GM19468 (cell line): ENCODE results near the gene SKAP1.
"Not testable (repeated sequence)": the region's sequence is repeated elsewhere in the genome, so short reads cannot be mapped to it uniquely, and the experiment has no call there.

ENCODE experiments used
- ATAC-seq: cut with Tn5 transposase; IDR thresholded peaks from one replicate; pipeline ENCODE4 v1.9.1; 2021; ENCODE audit warnings: mild to moderate bottlenecking, moderate library complexity, moderate number of reproducible peaks; ENCODE audit not compliant: unreplicated experiment; ENCODE audit errors: extremely low read depth

The SKAP1 gene

DNA sequence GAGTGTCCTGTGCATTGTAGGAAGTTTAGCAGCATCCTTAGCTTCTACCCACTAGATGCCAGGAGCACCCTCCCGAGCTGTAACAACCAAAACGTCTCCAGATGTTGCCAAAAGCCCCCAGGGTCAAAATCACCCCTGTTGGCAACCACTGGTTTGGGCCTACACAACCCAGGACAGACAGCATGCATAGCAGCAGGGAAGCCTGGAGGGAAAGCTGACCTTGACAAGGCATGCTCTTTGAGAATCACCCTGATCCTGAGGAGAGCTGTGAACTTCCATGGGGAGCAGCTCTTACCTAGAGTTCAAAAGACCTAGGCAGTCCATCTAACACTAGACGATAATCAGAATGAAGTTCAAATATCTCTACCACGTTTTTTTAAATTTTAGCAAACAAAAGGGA lies 9.2 kb downstream of the SKAP1 start:
- no peak for ATAC-seq

DNA sequence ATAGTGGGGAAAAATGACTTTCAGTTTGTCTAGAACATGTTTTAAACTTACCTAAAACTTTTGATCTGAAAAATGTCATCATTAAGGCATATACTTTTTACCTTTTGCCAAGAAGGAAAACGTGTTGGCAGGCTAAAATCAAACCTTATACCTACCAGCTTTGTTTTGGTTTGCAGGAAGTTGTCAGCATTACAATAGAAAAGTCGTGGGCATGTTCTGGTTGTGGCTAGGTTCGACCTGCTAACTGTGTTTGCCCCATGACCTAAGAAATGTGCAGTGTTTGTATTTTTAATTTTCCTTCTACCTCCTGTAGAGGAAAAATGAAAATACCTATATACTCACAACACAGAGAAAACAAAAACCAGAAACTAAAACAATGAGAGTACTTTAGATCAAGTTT lies 13.0 kb downstream of the SKAP1 start:
- ATAC-seq = no peak

GRCh38 chr17:48413613-48414405 lies 16.2 kb downstream of the SKAP1 start:
- no peak for ATAC-seq

- ATAC-seq = no peak
Measured at GRCh38 chr17:48412841-48413240, 17.2 kb downstream of the SKAP1 start.

GRCh38 chr17:48410821-48411220 lies 19.2 kb downstream of the SKAP1 start:
- not testable (repeated sequence) for ATAC-seq

- ATAC-seq = no peak
Measured at GRCh38 chr17:48409607-48410006, 20.4 kb downstream of the SKAP1 start.

- ATAC-seq = no peak
Measured at GRCh38 chr17:48406936-48407567, 23.0 kb downstream of the SKAP1 start.

DNA sequence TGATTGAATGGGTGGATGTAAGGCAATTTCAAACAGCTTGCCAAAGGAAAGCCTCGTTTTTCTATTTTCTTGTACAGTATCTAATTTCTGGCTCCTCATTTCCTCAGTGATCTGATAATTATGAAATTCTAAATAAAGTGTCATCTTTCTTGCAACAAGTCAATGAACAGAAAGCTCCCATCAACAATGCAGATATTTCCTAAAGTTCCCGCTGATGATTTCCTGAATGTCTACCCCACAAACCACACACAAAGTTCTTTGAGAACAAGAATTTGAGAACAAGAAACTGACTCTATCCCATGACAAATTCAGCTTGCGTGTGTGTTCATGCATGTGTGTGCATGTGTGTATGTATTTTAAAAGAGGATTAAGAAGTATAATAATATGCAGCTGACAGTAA lies 35.2 kb downstream of the SKAP1 start:
- no peak for ATAC-seq

- ATAC-seq = no peak
Measured at GRCh38 chr17:48393283-48393682, 36.7 kb downstream of the SKAP1 start.

GRCh38 chr17:48392857-48393256 lies 37.2 kb downstream of the SKAP1 start:
- no peak for ATAC-seq

- ATAC-seq = no peak
Measured at GRCh38 chr17:48391444-48391843, 38.6 kb downstream of the SKAP1 start.

DNA sequence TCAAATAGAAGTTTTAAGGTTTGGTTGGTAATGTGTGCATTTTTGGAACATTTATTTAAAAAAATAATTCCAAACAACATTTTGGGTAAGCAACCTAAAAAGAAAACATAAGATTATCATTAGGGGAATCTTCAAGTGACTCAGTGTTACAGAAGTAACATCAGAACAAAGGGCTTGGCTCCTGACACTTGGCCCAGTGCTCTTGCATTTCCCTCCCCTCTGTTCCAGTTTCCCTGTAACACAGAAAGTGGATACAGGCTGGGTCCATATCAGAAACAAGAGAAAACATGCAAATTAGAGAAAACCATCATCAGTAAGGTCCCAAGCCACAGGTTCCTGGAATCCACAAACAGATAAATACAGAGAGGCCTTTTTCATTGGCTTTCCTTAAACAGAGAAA lies 40.1 kb downstream of the SKAP1 start:
- no peak for ATAC-seq

DNA sequence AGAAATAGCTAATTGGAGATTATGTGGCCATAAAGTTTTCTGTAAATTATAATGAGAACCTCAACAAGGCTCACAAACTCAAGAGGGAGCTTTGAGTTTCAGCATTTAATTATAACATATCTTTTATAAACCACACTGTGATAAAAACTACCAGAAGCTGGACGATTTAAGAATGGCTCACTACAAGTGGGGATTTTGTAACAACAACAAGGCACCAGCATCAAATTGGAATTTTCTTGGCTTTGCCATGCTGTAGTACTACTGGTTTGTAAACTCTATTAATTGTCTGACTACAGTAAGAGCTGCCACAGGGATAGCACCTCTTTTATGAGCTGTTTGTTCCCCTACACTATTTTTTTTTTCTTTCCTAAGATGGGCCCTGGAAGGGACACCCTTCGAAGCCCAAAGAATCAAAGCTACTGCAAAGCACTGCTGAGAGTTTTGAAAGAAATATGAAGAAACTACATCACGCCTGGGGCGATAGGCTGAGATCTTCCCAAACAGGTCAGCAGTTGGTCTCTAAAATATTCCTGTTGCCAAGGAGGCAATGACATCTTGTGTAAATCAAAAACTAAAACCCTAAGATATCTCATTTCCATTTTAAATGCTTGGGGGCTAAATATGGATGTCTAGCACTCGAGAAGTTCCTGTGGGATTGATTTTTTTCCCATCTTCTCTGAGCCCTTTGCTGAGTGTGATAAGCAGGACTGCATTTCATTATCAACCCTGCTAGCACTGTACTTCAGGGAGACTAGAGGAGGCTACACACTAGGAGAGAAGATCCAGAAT lies 40.9 kb downstream of the SKAP1 start:
- no peak for ATAC-seq

DNA sequence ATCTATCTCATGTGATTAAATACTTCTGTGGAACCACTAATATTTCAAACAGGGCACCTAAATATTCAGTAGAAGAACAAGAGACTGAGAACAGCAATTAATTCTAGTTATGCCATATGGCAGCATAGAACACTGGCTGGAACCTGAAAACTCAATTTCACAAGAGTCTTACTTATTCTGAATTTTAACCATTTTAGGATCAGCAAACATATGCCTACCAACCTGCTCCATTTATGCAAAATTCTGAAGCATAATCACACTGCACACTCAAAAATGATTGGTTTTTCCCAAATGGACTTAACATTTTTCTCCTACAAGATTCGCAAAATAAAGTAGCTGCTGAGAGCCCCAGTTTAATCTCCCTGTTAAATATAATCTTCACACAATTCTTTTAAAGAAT lies 43.2 kb downstream of the SKAP1 start:
- no peak for ATAC-seq

DNA sequence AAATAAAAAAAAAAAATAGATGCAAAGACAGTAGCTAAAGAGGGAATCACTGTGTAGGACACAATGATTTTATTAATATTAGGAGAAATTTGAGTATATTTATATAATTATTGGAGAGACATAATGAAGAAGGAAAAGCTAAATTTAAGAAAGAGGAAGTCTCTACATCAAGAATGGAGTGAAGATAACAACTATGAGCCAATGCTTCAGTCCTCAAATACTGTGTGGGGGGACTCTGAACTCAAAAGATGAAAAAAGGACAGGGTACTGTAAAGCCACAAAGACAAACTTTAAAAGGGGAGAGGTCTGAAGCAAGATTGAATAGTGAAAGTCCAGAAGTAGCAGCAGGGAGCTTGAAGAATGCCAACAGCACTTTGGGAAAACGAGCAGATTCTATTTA lies 44.7 kb downstream of the SKAP1 start:
- no peak for ATAC-seq

DNA sequence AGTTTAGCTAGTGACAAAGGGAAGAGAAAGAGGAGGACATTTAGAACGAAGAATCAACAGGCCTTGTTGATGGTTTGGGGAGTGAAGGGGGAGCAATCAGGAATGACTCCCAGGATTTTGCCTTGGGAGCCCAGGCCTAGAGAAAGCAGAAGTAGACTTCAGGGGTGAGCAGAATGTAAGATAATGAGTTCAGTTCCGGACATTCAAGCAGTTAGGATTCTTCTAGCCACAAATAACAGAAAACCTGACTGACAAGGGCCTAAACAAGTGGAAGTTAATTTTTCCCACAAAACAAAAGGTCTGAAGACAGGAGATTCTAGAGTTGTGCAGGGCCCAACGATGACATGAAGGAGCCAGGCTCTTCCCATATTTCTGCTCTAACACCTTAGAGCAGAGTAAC lies 45.9 kb downstream of the SKAP1 start:
- no peak for ATAC-seq

DNA sequence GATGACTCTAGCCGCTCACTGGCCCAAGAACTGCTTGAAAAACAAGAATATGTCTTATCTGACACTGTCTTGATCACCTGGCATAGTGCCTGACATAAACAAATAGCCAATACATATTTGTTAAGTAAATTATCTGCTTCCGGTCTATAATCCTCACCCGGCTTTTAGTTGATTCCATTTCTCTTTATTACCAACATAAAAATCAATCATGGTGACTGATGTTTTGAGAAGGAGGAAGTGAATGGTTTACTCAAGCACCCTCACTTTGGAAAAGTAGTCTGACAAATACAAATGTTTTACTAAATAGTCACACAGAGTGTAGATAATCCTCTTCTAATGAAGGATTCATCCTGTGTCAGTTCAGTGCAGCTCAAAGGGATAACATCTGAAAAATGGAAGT lies 47.0 kb downstream of the SKAP1 start:
- ATAC-seq = no peak

DNA sequence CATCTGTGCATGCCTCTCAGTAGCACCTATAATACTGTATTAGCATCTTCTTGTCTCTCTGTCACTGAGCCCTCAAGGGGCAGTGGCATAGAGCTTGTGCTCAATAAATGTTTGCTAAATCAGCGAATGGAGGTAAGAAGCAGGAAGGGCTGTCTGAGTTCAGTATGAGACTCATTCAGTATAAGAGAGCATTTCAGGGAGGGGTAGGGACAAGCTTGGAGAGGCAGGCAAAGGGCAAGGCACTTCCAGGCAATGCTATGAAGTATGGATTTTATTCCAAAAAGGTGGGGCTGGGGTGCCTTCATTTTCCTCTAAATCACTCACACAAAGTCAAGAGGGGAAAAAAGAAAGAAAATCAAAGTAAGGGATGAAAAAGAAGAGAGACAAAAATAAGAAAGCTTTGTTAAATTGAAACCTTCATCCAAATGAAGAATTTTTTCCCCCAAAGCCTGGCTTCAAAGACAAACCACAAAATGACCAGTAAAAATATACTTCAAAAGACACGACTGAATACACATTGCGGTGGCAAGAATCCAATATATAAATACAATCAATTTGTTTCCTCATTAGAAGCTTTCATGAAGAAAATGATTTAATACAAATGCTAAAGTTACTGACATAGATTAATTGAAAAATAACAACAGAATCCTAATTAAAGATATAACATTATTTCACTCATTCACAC lies 51.2 kb downstream of the SKAP1 start:
- ATAC-seq = no peak

DNA sequence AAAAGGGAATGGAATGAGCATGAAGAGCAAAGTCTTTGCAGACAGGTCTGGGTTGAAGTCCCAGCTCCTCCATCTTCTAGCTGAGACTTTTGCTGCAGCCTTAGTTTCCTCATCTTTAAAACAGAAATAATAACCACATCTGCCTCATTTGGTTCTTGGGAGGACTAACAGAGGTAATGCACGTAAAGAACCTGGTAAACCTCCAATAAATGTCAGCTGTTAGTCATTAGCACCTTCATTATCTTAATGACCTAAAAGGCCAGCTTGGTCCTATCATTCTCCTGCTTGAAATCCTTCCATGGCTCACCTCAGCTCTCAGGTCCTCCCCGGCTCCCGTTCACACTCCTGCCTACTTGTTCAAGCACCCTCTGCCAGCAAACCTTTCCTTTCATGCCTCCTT lies 51.8 kb downstream of the SKAP1 start:
- no peak for ATAC-seq

GRCh38 chr17:48376682-48377325 lies 53.2 kb downstream of the SKAP1 start:
- no peak for ATAC-seq
